ENCODE data around the gene CLIC4.

- no peak for TF ChIP-seq CTCF (conservative IDR thresholded peaks at IDR 0.05; ENCODE audit: low read length)
- TF ChIP-seq EZH2phosphoT487 (IDR thresholded peaks at IDR 0.05; ENCODE audit: borderline replicate concordance) = no peak
These were observed 126.2 kb downstream of the CLIC4 start for GRCh38 chr1:24871306-24871901.
